ENCODE data around the gene SOX13.

- TF ChIP-seq CTCF (conservative IDR thresholded peaks at IDR 0.05; ENCODE audit: low read depth, low read length) (no peak), USF2 (IDR thresholded peaks at IDR 0.05; ENCODE audit: low read depth, low read length) (no peak), RAD21 (IDR thresholded peaks at IDR 0.05; ENCODE audit: low read length) (no peak), BHLHE40 (IDR thresholded peaks at IDR 0.05; ENCODE audit: low read depth, low read length) (no peak), FOS (IDR thresholded peaks at IDR 0.05; ENCODE audit: low read depth, low read length) (no peak), RFX5 (IDR thresholded peaks at IDR 0.05; ENCODE audit: low read depth, low read length) (no peak), MAFK (IDR thresholded peaks at IDR 0.05; ENCODE audit: low read depth, low read length) (no peak), POLR2A (IDR thresholded peaks at IDR 0.05; ENCODE audit: low read depth, low read length) (no peak), MAZ (IDR thresholded peaks at IDR 0.05; ENCODE audit: borderline replicate concordance, low read depth, low read length) (no peak; the same call in 1 of the 2 replicates), RCOR1 (IDR thresholded peaks at IDR 0.05; ENCODE audit: insufficient replicate concordance, low read length) (no peak), SMC3 (IDR thresholded peaks at IDR 0.05; ENCODE audit: low read depth, low read length) (no peak), MXI1 (IDR thresholded peaks at IDR 0.05; ENCODE audit: borderline replicate concordance, low read depth, low read length) (no peak), CEBPB (IDR thresholded peaks at IDR 0.05; ENCODE audit: low read depth, low read length) (no peak), NFE2L2 (IDR thresholded peaks at IDR 0.05; ENCODE audit: low read depth, low read length) (no peak)
Measured at GRCh38 chr1:204080163-204080903, 7.4 kb downstream of the SOX13 start.
